GM12874 (cell line): ENCODE measurements around the gene HVCN1.

ENCODE experiments used
- CTCF ChIP-seq: IDR thresholded peaks from 2 replicates; pipeline ENCODE4 v1.5.1; 2011; ENCODE audit warnings: low read depth, mild to moderate bottlenecking, control low read depth, low read length, moderate library complexity; ENCODE audit not compliant: insufficient read depth

The HVCN1 gene, protein sequence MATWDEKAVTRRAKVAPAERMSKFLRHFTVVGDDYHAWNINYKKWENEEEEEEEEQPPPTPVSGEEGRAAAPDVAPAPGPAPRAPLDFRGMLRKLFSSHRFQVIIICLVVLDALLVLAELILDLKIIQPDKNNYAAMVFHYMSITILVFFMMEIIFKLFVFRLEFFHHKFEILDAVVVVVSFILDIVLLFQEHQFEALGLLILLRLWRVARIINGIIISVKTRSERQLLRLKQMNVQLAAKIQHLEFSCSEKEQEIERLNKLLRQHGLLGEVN

GRCh38 chr12:110688446-110689280, at the start of gene HVCN1:
Gene HVCN1, minus strand, starts transcription at chr12:110689115. Its CDS starts 5,870 bp downstream, at chr12:110683245.
- TF ChIP-seq CTCF = no peak

- no peak for TF ChIP-seq CTCF
These were observed 48.6 kb upstream of the HVCN1 start for GRCh38 chr12:110737532-110737931.

- no peak for TF ChIP-seq CTCF
These were observed 45.0 kb upstream of the HVCN1 start for GRCh38 chr12:110733900-110734299.

DNA sequence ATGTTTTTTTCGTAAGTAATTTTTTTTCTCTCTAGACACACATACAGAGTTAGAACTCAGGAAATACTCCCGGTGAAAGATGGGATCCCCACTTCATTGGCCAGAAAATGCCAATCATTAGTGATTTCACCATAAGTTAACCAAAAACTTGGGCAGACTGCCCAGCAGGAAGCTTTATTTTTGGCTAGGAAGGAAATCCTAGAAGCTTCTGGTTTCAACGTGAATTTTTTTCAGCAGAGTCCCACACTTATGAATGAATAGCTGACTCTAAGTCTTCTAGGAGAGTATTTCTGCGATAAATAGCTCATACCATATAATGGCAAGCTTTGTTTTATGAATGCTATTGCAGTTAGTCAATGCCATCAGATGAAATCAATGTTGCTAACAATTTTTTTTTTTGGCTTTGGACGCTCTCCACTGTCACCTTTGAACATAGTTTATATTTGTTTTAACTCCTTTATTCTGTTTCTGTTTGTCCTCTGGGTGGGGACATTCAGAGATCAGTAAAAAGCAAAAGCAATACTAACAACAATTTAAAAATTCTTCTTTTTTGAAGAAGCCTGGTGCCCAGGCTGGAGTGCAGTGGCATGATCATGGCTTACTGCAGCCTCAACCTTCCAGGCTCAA, 44.3 kb upstream of the HVCN1 start:
- TF ChIP-seq CTCF = no peak

DNA sequence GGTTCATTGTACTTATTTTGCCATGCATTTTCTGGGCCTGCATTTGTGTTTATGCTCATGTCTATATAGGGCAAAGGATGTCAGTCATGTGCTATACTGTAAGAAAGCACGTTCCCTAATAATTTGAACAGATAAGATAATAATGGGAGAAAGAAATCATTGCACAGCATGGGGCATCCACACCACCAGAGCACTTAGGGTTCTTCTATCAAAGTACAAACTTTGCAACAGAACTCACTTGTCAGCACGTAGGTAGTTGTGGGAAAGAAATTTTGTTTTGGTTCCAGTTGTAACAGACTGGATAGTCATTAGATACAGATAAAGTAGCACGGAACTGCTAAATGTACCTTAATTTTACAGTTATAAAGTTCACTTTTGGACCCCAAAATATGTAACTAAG, 43.7 kb upstream of the HVCN1 start:
- no peak for TF ChIP-seq CTCF

- no peak for TF ChIP-seq CTCF
These were observed 42.6 kb upstream of the HVCN1 start for GRCh38 chr12:110731479-110731878.

DNA sequence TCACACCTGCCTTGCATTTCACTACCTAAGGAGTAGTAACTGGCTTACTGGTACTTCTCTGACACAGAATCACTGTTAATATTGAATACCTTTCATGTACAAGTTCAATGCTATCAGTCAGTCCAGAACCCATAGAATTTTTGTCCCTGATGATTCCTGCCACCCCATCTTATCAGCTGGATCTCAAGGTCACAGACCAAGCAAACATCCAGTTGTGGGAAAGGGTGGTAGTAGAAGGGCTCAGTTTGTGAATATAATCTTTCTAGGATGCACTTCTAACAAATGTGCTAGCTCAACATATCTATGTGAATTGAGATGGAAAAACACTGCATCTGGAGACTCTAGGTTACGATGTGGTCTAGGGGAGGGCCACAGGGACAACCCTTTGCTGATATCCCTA, 39.7 kb upstream of the HVCN1 start:
- no peak for TF ChIP-seq CTCF
